ENCODE data around the gene IQGAP2. TPM values are rescaled to one million over a fixed set of nuclear protein-coding genes. Genes with fewer than 3 reads are reported as not detected.
"Not testable (repeated sequence)": the region's sequence is repeated elsewhere in the genome, so short reads cannot be mapped to it uniquely, and the experiment has no call there.

Gene IQGAP2
- total RNA-seq, 1 donor from 2014 or later, result 43.5 TPM

DNA sequence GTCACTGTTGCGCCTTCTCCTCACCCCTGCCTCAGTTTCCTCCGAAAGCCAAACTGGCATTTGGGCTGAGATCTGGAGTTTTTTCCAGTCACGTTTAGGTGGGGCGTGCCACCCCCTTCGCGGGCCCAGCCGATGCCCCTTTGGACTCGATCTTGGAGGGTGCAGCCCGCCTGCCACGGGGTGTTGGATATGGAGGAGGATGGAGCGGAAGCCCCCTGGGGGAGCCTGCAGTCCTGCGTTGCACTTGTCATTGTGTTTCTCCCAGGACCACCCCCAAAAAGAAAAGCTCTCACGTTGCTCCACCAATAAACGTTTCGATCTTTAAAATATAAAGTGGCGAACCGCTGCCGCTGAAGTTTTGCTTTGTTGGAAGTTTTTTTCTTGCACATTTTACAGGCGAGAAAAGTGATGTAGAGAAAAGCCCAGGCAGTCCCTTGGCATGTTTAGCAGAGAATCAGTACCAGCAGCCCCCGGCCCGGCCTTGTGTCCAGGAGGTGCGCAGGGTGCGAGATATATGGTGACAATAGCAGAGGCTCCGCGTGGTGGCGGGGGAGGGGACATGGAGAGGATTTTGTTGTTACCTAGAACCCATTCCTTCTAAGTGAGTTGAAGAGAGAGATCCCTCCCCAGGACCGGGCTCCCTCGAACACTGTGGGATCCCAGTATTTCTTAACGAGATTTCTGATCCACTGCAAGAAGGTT lies 313.5 kb downstream of the IQGAP2 start:
- DNase-seq, result no peak

GRCh38 chr5:76717222-76718083 lies 314.4 kb downstream of the IQGAP2 start:
- no peak for DNase-seq

DNA sequence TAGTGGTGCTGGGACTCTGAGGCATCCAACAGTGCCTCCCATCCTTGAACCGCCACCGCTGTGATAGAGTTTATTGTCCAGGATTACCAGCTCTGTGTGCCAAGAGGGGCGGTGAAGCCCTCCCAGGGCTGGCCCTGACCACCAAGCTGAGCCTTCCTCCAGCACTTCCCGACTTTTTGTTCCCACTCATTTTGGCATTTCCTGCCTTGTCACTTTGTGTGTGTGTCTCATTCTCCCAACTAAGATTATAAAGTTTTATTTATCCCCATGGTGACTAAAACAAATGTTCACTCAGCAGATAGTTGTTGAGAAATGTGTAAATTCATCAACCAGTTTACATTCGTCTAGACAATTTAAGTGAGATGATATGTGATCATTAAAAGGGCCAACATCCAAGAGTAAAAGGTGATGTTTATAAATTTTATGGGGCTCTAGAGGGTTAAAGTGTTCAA lies 315.3 kb downstream of the IQGAP2 start:
- no peak for DNase-seq

DNA sequence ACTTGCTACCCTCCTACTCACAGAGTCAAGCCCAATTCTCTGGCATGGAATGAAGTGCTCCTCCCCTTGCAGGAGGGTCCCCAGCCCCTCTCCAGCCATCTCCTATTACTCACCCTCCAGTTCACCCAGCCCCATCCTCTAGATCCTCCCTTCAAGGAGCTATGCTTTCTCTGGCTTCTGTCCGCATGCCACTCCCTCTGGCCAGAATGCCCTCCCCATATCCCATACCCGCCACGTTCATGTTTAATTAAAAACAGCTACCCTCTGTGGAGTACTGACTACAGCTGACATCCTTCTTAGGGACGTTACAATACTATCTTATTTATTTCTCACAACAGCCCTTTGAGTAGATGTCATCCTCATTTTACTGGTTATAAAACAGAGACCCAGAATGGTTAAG lies 315.8 kb downstream of the IQGAP2 start:
- no peak for DNase-seq

- no peak for DNase-seq
These were observed 318.0 kb downstream of the IQGAP2 start for GRCh38 chr5:76720988-76721569.

- DNase-seq, result no peak
These were observed 320.2 kb downstream of the IQGAP2 start for GRCh38 chr5:76723266-76723665.

DNA sequence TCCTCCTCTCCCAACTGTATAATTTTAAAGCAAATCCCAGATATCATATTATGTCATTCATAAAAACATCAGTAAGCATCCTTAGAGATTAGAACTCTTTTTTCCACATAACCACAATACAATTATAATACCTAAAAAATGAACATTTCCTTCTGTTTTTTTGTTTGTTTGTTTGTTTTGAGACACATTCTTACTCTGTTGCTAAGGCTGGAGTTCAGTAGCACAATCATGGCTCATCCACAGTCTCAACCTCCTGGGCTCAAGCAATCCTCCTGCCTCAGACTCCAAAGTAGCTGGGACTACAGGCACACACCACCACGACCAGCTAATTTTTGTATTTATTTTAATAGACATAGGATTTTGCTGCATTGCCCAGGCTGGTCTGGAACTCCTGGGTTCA lies 320.8 kb downstream of the IQGAP2 start:
- no peak for DNase-seq

GRCh38 chr5:76724871-76725270 lies 321.8 kb downstream of the IQGAP2 start:
- no peak for DNase-seq

GRCh38 chr5:76728965-76729364 lies 325.9 kb downstream of the IQGAP2 start:
- no peak for DNase-seq

- DNase-seq, result no peak
These were observed 326.5 kb downstream of the IQGAP2 start for GRCh38 chr5:76729373-76730290.

DNA sequence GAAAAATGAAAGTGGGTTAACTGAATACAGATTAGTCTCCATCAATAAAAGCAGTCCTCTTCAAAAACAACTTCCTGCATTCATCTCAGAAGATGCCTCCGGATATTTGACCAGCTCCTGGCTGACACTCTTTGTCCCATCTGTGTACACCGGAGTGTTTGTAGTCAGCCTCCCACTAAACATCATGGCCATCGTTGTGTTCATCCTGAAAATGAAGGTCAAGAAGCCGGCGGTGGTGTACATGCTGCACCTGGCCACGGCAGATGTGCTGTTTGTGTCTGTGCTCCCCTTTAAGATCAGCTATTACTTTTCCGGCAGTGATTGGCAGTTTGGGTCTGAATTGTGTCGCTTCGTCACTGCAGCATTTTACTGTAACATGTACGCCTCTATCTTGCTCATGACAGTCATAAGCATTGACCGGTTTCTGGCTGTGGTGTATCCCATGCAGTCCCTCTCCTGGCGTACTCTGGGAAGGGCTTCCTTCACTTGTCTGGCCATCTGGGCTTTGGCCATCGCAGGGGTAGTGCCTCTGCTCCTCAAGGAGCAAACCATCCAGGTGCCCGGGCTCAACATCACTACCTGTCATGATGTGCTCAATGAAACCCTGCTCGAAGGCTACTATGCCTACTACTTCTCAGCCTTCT lies 329.4 kb downstream of the IQGAP2 start:
- DNase-seq, result no peak

GRCh38 chr5:76733049-76733417 lies 329.9 kb downstream of the IQGAP2 start:
- no peak for DNase-seq

DNA sequence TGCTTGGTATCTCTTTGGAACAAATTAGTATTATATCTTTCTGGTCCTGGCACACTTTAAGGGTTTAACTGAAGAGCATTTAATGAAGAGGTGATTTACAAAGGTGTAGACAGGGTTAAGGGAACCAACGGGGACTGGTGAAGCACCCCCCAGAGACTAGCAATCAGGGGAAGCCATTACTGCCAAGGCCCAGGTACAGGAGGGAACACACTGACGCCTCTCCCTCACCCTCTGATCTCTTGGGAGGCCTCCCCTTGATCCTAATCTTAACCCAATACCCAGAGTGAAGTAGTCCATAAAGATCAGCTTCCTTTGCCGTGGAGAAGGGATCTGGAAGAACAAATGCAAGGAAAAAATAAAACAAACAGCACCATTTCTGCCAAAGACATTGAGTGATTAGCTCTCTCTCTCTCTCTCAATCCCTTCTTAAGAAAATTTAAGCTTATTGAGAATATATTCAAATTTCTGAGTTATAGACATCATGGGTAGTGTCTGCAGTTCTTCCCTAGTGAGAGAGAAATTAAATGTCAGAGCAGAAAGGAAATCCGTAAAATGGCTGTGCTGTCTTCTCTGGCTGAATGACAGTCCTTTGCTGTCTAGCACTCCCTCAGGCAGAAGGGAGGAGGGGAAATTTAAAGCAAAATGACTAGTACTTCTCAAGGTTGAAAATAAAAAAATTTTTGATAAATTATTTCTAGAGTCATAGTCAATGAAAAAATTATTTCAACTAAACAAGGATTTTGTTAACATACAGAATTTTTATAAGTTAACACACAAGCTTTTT lies 332.9 kb downstream of the IQGAP2 start:
- no peak for DNase-seq

- DNase-seq, result peak; percentile 22
These were observed 333.8 kb downstream of the IQGAP2 start for GRCh38 chr5:76736679-76737556.

- DNase-seq, result no peak
These were observed 334.8 kb downstream of the IQGAP2 start for GRCh38 chr5:76737846-76738245.

DNA sequence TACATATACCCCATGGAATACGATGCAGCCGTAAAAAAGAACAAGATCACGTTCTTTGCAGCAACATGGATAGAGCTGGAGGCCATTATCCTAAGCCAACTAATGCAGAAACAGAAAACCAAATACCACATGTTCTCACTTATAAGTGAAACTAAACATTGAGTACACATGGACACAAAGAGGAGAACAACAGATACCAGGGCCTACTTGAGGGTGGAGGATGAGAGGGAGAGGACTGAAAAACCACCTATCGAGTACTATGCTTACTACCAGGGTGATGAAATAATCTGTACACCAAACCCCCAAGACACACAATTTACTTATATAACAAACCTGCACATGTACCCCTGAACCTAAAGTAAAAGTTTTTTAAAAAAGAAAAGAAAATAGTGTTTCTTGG lies 338.4 kb downstream of the IQGAP2 start:
- not testable (repeated sequence) for DNase-seq

DNA sequence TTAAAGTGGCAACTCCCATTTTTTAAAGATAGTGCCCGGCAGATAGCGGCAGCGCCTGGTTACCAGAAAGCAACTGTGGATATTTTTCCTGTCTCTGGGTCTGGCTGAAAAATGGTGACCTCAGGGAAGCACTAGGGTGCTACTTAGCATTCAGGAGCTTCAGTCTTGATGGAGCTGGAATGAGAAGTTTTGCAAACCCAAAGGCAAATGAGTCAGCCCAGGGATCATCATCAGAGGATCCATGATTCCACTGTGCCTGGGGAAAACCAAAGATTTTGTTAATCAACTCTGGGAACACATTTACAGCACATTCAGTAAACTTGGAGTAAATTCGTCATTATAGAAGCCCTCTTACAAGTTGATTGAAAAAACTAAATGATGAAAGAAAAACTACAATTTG lies 339.5 kb downstream of the IQGAP2 start:
- DNase-seq, result no peak

GRCh38 chr5:76744632-76745031 lies 341.5 kb downstream of the IQGAP2 start:
- DNase-seq, result no peak

GRCh38 chr5:76745670-76746069 lies 342.6 kb downstream of the IQGAP2 start:
- DNase-seq, result no peak

GRCh38 chr5:76746677-76747076 lies 343.6 kb downstream of the IQGAP2 start:
- no peak for DNase-seq
